Cardiac septum (tissue), 1 donor: ENCODE results near the gene PSAP. TPM values are rescaled to one million over a fixed set of nuclear protein-coding genes. Genes with fewer than 3 reads are reported as not detected.

ENCODE experiments used
- DNase-seq: peaks from one replicate; pipeline ENCODE4 v3.0.0-alpha.2; 2020; ENCODE audit warnings: low spot score
- intact Hi-C: fragments of 100-400 bp; cut with DNase I; formaldehyde crosslinking; loops from one replicate; pipeline ENCODE4 v1.14.0; 2022
- total RNA-seq: library from RNA; stranded (reverse); fragmentation: NEBNext Ultra II Directional; extraction: Animal tissue kit (Norgen Biotek cat#: 25700); gene quantifications from one replicate; pipeline ENCODE4 v1.2.1, GENCODE V29; 2021
- donor health status: DM: no; HTN: no; CAD: no.

PSAP gene
- total RNA-seq, 1 donor from 2014 or later = 1,123 TPM

DNA sequence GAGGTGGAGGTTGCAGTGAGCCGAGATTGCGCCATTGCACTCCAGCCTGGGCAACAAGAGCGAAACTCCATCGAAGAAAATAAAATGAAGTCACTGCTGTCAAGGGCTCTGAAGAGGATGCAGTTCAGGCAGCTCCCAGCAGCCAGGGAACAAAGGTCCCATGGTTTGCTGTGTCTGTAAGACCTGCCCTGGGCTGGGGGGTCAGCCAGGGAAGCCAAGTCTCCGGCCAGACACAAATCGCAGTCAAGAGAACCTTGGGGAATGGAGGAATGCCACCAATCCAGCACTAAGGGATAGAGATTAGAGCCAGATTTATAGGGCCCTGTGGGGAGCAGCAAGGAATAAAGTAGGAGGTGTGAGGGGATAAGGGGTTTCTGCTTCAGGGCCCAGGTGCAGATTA is 48.8 kb downstream of the PSAP start:
- no peak for DNase-seq
- intact Hi-C loops = no loop called here

DNA sequence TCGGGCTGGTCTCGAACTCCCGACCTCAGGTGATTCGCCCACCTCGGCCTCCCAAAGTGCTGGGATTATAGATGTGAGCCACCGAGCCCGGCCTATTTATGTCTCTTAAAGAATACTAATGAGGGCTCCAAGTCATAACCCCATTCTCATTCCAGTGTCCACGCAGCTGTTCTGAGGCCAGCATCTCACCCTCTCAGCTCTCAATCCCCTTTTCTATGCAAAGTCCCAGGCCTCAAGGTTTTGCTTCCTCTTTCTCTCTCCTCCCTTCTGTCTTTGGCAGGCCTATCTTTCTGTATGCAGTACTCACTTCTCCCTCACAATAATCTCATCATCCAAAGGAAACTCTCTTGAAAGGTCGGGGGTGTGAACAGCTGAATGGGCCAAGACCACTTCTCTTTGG is 49.7 kb downstream of the PSAP start:
- DNase-seq = no peak
- intact Hi-C loops = no loop called here

DNA sequence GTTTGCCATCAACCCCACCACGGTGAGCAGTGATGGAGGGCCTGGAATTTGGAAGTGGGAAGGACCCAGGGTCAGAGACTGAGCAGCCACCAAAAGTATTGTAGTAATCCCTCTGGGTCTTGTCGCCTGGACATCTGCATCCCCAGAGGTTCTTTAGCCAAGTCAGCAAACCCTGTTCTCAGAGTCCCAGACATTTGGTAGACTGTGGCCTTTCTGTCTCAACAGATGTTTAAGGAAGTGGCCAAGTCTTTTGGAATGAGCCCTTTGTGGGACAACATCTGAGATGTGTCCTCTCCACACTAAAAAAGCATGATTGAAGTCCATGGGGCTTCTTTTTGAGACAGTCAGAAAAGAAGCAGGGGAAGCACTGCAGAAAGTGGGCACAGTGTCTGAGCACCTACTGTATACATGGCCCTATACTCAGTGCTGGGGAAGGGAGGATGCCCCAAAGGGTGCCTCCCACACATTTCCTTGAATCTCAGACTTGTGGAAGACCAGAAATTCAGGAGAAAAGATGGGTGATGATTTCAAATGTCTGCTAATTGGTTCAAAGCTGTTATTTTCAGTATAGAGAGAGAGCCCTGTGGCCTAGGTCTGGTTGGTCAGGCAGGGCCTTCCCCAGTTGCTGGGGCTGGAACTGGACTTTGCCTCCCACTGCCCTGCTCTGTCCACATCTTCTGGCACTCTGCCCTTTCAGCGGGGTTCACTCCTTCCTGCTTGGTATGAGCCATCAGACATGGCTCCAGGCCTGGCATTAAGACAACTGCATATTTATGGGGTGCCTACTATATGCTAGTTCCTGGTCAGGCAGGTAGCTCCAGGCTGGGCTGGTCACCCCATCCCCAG is 51.2 kb downstream of the PSAP start:
- intact Hi-C loops = no loop called here
- DNase-seq = no peak

DNA sequence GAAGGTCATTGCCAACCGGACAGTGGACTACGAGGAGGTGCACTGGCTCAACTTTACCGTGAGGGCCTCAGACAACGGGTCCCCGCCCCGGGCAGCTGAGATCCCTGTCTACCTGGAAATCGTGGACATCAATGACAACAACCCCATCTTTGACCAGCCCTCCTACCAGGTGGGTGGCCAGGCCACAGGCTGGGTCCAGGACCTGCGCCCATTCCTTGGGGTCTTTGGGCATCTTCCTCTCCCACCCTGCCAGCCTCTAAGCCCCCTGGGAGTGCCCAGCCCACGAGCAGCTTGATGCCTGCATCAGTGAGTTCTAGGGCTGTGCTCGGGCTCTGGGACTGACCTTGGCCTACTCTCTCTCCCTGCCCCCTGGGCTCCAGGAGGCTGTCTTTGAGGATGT is 51.9 kb downstream of the PSAP start:
- no peak for DNase-seq
- intact Hi-C loops = no loop called here

DNA sequence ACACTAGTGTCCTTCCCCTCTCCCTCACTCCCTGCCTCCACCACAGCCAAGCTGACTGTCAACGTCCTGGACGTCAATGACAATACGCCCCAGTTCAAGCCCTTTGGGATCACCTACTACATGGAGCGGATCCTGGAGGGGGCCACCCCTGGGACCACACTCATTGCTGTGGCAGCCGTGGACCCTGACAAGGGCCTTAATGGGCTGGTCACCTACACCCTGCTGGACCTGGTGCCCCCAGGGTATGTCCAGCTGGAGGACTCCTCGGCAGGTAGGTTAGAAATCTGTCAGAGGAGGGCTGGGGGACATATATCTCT is 52.8 kb downstream of the PSAP start:
- intact Hi-C loops = no loop called here
- no peak for DNase-seq

DNA sequence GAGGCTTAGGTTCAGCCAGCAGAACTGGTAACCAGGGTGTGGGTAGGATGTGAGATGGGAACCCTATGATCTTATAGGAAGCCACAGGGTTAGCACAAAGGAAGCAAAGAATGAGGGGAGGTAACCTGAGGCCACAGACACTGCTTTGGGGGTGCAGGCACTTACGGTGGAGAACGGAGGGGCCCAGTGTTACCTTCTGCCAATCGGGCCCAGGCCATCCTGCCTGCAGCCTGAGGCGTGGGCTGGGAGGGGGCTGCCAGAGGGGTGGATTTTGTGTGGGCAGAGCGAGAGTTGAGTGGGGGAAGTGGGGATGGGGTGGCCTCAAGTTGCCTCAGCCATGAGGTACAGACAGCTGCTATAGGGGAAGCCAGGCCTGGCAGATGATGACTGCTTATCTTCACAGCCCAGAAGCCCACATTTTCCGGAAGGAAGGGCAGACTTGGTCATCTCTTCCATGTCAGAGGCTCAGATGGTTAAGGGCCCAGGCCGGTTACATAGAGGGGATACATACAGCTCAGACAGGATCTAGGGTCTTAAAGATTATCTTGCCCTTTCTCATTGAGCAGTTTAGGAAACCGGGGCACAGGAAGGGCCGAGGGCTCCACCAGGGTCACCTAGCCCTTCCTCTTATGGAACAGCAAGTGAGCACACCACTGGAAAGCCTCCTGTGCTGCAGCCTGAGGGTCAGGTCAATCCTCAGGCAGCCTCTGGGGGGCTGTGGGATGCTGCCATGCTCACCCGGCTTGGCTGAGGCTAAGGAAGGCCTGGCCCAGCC is 53.3 kb downstream of the PSAP start:
- DNase-seq = no peak
- intact Hi-C loops = no loop called here

DNA sequence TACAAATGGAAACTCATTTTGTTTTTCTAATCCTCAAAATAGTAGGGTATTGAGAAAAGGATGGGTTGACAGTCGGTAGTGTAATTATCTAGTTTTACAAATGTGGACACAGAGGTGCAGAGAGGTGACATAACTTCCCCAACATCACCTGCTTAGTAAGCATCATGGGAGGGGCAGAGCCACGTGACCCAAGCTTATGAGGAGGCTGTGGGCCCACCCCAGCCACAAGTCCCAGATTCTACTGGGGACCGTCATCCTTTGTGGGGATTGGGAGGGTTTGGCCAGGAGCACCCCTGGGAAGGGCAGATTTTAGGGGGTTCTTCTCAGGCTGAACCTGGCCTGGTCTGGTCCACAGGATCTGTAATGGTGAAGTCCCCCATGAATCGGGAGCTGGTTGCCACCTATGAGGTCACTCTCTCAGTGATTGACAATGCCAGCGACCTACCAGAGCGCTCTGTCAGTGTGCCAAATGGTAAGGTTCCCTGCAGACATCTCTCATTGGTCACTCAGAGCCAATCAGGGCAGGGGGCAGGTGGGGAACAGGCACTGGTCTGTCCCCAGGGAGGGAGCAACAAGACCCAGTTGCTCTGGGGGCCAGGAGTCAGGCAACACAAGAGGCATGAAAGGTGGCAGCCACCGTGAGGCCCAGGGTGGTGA is 54.2 kb downstream of the PSAP start:
- intact Hi-C loops = no loop called here
- no peak for DNase-seq

DNA sequence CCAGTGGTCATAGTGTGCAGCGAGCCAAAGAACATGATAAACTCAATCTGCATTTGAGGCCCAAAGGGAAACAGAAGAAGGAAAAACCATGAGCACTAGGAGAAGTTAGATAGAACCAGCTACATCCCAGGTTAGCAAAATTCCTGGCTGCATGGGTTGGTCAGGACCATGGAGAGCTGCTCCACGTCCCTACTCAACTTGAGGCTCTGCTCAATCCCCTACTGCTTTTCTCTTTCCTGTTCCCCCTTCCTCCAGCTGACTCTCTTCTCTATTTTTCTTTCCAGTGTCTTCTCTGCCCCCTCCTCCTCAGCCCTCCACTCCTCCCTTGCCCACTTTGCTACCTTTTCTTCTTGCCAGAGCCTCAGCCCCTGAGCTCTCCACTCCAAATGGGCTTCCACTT is 55.8 kb downstream of the PSAP start:
- intact Hi-C loops = no loop called here
- DNase-seq = no peak

DNA sequence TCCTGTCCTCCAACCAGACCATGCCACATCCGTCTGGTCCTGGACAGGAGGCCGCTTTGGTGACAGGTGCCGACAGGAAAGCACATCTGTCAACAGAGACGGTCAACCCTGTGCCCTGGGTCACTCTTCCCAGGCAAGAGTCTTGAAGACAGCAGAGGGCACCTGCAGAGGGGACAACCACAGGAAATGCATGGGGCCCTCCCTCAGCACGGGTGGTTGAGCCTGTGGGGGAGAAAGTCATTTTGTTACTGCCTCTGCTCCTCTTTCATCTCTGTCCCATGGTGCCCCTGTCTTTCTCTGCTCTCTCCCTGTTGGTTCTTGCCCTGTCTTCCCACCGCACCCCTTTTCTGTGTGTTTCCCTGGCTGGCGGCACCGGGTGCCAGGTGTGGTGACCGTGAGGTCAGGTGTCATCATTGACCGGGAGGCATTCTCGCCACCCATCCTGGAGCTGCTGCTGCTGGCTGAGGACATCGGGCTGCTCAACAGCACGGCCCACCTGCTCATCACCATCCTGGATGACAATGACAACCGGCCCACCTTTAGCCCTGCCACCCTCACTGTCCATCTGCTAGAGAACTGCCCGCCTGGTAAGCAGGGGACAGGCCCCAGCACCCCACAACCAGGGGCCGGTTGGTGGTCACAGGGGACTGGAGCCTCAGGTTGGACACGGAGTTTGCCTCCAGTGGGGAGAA is 60.2 kb downstream of the PSAP start:
- no peak for DNase-seq
- intact Hi-C loops = no loop called here

DNA sequence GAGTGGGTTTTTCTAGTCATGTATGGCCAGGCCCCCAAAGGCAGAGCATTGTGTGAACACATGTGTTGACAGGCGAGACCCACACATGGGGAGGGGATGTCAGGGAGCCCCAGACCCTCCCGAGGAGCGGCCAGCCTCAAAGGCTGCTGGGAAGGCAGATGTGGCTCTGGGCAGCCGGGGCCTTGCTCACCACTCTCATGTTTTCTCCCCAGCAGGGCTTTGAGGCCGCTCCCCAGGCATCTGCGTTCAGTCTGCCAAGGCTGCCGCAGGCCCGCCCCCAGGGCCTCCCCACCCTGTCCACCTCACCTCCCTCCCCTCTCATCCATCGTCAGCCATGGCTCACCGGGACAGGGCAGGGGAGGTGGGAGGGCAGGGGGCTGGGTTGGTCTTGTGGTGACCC is 61.2 kb downstream of the PSAP start:
- DNase-seq = no peak
- intact Hi-C loops = no loop called here

DNA sequence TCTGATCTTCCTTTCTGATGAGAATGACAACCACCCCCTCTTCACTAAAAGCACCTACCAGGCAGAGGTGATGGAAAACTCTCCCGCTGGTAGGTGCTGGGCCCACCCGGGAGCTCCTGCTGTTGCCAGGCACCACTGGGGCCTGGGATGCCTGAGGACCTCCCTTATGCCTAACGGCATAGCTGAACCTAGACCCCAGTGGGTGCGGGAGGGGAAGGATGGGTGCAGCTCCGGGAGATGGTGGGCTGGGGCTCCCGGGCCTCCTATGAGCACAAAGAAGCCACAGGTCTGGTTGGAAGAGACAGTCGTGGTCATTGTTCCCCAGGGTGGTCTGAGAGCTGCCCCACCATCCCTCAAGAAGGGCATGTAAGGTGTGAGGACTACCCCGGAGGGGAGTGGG is 62.1 kb downstream of the PSAP start:
- intact Hi-C loops = no loop called here
- DNase-seq = no peak

DNA sequence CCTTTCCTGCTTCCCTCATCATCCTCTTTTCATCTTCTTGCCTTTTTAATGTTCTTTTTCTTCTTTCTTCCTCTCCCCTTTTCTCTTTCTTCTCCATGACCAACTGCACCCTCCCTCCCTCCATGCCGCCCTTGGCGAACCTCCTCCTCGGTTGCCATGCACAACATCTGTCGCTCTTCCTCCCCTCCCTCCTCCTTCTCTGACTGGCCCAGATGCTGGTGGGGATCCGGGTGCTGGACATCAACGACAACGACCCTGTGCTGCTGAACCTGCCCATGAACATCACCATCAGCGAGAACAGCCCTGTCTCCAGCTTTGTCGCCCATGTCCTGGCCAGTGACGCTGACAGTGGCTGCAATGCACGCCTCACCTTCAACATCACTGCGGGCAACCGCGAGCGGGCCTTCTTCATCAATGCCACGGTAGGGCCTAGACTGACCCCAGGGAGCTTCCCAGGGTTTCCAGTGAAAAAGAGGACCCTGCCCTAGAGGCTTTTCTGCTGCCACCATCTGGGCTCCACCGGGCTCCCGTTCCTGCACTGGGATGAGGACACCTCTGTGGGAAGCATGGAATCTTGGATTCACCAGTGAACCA is 66.3 kb downstream of the PSAP start:
- intact Hi-C loops = no loop called here
- DNase-seq = no peak

DNA sequence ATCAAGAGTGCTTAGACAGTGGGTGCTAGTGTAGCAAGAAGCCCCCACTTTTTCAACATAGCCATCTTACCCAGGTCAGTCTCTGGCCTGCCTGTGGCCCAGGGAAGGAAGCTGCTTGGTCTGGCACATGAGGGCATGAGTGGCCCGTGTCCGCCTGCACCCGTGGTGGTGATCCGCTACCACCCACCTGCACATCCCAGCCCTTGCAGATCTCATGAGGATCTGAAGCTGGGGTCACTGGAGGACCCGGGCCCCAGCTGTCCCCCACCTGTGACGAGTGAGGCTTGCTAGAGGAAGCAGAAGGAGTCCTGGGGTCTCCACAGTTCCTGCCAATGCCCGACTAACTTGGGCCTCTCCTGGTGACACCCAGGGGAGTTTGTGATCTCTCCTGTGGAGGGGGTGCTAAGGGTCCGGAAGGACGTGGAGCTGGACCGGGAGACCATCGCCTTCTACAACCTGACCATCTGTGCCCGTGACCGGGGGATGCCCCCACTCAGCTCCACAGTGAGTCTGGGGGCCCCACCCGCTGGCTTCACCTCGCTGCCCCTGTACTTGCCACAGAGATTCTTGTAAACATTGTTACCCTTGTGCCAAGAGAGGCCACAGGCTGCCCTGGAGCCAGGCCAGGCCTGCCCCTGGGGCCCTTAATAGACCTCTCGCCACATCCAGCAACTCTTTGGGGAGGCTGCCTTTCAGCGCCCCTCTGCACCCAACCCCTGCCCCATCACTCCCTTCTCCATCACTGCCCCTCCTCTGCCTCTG is 67.0 kb downstream of the PSAP start:
- no peak for DNase-seq
- intact Hi-C loops = no loop called here

DNA sequence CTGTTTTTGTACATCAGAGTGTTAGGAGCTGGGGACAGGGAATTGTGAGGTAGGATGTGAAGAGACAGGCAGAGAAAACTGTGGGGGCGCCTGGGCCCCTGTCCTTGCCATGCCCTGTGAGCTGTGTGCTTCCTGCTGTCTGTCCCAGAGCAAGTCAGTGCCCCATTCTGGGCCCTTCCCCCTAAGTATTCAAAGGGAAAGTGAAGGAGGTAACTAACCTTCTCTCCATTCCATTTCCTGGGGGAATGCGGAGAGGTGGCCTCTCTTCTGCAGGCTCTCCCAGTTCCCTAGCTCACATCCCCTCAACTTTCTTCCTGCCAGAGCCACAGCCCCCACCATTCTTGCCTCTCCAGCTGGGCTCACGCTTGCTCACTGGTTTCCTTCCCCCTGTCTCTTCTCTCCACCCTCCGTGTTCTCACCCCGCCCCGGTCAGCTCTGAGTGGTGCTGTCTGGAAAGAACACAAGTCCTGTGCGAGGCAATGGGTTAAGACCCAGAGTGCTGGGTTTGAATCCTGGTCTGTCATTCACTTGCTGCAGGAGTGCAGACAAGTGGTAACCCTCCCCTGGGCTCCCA is 68.0 kb downstream of the PSAP start:
- DNase-seq = no peak
- intact Hi-C loops = no loop called here

DNA sequence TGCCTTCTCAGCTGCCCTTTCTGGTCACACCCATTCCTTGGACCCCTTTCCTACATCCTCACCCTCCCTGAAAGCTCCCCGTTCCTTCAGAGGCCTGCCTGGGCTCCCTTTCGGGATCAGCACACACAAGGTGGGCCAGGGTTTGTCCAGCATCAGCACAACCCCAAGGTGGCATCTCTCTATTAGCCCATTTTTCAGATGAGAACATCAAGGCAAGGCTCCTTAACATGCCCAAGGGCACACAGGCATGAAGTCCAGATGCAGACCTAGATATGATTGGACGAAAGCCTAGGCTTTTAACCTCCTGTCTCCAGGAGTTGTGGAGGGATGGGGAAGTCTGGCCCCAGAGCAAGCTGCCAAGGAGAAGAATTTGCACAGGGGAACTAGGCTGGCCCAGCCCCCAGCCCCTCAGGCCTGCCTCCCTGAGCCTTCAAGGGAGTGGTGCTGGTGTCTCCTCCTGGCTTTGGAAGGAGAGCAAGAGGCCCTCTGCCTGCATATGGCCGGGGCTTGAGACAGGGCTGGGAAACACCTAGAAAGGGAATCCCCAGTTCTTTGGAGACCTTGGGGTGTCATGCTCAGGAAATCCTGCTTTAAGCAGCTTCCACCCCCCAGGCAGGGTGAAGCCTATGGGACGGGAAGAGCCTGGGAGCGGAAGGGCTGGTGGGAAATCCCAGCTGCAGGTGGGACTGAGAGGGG is 68.7 kb downstream of the PSAP start:
- no peak for DNase-seq
- intact Hi-C loops = no loop called here

DNA sequence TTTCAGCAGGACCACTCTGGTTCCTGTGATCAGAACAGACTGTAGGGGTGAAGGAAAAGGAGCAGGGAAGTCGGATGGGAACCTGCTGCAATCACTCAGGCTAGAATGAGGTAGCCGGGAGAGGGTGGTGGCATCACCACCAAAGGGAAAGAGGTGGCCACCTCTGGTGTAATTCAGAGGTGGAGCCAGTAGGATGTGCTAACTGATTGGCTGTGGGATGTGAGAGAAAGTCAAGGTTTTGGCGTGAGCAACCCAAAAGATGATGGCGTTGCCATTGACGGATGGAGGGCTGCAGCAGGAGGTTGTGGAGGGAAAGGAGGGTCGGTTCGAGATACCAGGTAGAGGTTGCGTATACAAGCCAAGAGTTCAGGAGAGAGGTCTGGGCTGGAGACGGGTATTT is 70.3 kb downstream of the PSAP start:
- no peak for DNase-seq

DNA sequence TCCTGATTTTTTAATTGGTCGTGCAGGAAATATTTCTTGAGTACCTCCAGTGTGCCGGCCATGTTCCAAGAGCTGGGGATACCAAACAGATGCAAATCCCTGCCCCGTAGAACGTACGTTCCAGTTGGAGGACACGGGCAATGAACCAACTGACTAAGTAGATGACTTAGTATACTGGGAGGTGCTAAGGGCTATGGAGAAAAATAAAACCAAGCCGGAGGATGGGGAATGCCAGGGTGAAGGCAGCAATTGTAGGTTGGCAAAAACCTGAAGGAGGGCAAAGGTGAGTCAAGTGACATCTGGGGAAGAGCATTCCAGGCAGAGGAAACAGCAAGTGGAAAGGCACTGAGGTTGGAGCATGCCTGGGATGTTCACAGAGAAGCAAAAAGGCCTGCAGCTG is 70.9 kb downstream of the PSAP start:
- intact Hi-C loops = no loop called here
- DNase-seq = no peak

More for the DNA sequence above, 70.3 kb downstream of the PSAP start:
- intact Hi-C loops = no loop called here

DNA sequence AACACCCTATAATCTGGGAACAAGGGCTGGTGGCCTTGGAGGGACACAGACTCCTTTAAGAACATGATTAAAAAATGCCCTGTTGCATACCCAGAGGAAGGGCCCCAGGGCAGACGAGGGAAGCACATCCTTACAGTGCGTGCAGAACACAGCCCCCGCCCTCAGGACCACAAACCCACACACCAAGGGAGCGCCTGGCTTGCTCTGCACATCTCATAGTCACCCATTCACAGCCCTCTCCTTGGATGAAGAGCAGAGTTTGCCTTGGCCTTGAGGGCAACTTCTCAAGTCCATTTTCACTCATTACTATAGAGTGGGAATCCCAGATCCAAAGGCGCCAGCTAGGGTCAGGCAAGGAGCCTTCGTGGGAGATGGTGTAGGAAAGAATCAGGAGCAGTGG is 71.4 kb downstream of the PSAP start:
- DNase-seq = no peak
- intact Hi-C loops = no loop called here
